Stimulated activated CD4-positive, alpha-beta T cell treated with anti-CD3 and anti-CD28 coated beads, Interleukin-15, amount 100 ng/mL, for 1 hour (primary cell): ENCODE measurements around the gene NMNAT2.
"Not testable (repeated sequence)": the region's sequence is repeated elsewhere in the genome, so short reads cannot be mapped to it uniquely, and the experiment has no call there.

Source experiments
- DNase-seq, 2 donors: peaks; one replicate each; pipeline ENCODE4 v3.0.0-alpha.2; 2020; ENCODE audit warnings: low read depth in 1 of 2, low spot score in 1 of 2

Gene NMNAT2

GRCh38 chr1:183417772-183418491 lies at the start of gene NMNAT2:
Gene NMNAT2, minus strand, starts transcription at chr1:183418380. Its CDS starts 113 bp downstream, at chr1:183418267.
- no peak for DNase-seq

- DNase-seq: no peak
Observed at GRCh38 chr1:183467687-183468086, 49.5 kb upstream of the NMNAT2 start.

- DNase-seq: no peak
Observed at GRCh38 chr1:183466781-183467180, 48.6 kb upstream of the NMNAT2 start.

GRCh38 chr1:183463566-183463965 lies 45.4 kb upstream of the NMNAT2 start:
- DNase-seq: no peak

- DNase-seq: no peak
Observed at GRCh38 chr1:183461350-183461749, 43.2 kb upstream of the NMNAT2 start.

GRCh38 chr1:183460596-183460995 lies 42.4 kb upstream of the NMNAT2 start:
- no peak for DNase-seq

- no peak for DNase-seq
Observed at GRCh38 chr1:183457449-183457848, 39.3 kb upstream of the NMNAT2 start.

GRCh38 chr1:183456826-183457225 lies 38.6 kb upstream of the NMNAT2 start:
- DNase-seq: no peak

GRCh38 chr1:183454377-183454776 lies 36.2 kb upstream of the NMNAT2 start:
- no peak for DNase-seq

- DNase-seq: no peak
Observed at GRCh38 chr1:183450093-183450492, 31.9 kb upstream of the NMNAT2 start.

- no peak for DNase-seq
Observed at GRCh38 chr1:183449223-183449770, 31.1 kb upstream of the NMNAT2 start.

- no peak for DNase-seq
Observed at GRCh38 chr1:183444243-183444642, 26.1 kb upstream of the NMNAT2 start.

- no peak for DNase-seq
Observed at GRCh38 chr1:183443466-183443865, 25.3 kb upstream of the NMNAT2 start.

- DNase-seq: no peak
Observed at GRCh38 chr1:183443011-183443410, 24.8 kb upstream of the NMNAT2 start.

GRCh38 chr1:183438060-183438459 lies 19.9 kb upstream of the NMNAT2 start:
- no peak for DNase-seq

- no peak for DNase-seq
Observed at GRCh38 chr1:183435497-183435896, 17.3 kb upstream of the NMNAT2 start.

GRCh38 chr1:183433703-183434102 lies 15.5 kb upstream of the NMNAT2 start:
- no peak for DNase-seq

GRCh38 chr1:183432548-183432875 lies 14.3 kb upstream of the NMNAT2 start:
- DNase-seq: no peak

- DNase-seq: no peak
Observed at GRCh38 chr1:183431840-183432547, 13.8 kb upstream of the NMNAT2 start.

GRCh38 chr1:183427591-183427990 lies 9.4 kb upstream of the NMNAT2 start:
- DNase-seq: not testable (repeated sequence)

- no peak for DNase-seq
Observed at GRCh38 chr1:183424691-183425090, 6.5 kb upstream of the NMNAT2 start.

- DNase-seq: no peak
Observed at GRCh38 chr1:183423541-183423940, 5.4 kb upstream of the NMNAT2 start.

GRCh38 chr1:183419399-183419798 lies 1.2 kb upstream of the NMNAT2 start:
- no peak for DNase-seq
